Stimulated activated CD8-positive, alpha-beta memory T cell treated with anti-CD3 and anti-CD28 coated beads, Interleukin-12 subunit alpha, Interleukin-12 subunit beta, amount 100 ng/mL, for 24 hours (primary cell): ENCODE results near the gene BTRC.
"Not testable (repeated sequence)": the region's sequence is repeated elsewhere in the genome, so short reads cannot be mapped to it uniquely, and the experiment has no call there.

Source experiments
- DNase-seq: peaks from one replicate; pipeline ENCODE4 v3.0.0-alpha.2; 2020; ENCODE audit errors: extremely low read depth

BTRC gene

DNA sequence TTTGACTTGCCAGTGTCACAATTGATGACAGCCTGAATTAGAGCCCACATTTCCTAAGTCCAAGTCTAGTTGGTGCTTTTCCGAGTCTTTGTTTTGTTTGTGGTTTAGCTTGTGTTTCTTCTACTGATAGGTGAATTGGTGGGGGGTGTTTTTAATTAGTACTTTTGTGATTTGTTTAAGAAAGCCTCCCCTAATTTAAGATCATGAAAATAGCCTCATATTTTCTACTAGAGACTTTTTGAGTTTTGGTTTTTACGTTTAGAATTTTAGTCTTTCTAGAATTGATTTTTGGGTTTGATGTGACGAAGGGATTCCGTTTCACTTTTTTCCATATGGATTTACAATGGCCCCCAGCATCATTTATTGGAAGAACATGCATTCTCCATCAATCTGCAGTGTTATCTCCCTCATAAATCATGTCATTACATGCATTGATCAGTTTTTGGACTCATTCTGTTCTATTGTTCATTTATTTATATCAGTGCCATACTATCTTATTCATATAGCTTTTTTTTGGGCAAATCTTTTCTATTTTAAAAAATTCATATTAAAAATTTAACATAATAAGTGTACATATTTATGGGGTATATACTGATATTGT lies 32.8 kb downstream of the BTRC start:
- no peak for DNase-seq

DNA sequence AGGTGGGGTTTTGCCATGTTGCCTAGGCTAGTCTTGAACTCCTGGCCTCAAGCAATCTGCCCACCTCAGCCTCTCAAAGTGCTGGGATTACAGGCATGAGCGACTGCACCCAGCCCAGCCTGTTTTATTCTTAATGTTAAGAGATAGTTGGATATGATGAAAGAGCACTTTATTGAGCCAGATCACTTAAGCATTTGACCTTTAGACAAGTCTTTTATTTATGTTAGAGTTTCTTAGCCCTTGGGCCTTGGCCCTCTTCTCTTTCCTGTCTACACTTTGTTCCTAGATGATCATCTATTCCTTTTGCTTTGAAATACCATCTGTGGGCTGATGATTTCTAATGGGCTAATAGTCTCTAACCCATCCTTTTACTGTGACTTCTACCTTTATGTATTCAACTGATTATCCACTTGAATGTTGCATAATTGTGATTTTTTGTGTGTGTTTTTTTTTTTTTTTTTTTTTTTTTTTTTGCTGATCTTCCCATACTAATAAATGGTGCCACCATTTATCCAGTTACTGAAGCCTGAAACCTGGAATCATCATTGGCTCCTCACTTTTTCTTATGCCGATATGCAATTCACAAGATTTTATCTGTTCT lies 34.8 kb downstream of the BTRC start:
- no peak for DNase-seq

DNA sequence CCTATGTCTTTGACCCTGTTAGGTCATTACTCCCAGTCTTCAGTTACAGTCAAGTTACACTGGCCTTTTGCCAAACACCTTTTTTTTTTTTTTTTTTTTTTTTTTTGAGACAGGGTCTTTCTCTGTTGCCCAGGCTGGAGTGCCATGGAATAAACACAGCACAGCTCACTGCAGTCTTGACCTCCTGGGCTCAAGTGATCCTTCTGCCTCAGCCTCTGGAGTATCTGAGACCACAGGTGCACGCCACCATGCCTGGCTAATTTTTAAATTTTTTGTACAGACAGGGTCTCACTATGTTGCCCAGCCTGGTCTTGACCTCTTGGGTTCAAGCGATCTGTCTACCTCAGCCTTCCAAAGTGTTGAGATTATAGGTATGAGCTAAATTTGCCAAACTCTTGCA lies 35.6 kb downstream of the BTRC start:
- not testable (repeated sequence) for DNase-seq

DNA sequence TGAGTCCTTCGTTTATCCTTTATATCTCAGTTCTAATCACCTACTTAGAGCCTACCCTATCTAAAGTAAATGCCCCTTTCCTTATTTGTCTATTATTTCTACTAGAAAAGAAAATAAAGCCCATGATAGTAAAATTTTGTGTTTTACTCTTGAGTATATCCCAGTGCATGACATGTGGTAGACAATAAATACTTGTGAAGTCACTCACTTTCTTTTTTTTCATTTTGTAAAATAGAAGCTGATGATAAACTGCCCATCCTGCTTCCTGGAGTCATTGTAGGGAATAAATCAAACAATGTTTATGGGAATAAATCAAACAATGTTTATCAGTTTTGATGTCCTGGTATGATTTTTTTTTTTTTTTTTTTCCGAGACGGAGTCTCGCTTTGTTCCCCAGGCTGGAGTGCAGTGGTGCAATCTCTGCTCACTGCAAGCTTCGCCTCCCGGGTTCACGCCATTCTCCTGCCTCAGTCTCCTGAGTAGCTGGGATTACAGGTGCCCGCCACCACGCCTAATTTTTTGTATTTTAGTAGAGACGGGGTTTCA lies 36.1 kb downstream of the BTRC start:
- no peak for DNase-seq

DNA sequence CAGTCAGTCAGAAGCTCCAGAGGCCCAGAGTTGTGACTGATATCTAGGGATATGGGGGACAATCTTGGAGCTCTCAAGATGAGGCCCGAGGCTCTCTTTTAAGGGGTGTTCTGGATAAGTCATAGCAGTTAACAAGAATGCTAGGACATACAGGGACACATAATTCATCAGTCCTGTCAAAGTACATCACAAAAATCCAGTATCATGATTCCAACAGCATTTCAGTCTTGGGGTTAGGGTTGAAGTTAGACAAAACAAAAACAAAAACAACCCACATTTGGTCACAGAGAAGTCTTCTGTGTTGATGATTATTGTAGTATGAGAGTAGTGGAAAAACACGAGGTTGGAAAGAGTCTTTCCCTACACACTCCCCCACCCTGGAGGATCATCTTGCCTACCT lies 39.4 kb downstream of the BTRC start:
- no peak for DNase-seq

DNA sequence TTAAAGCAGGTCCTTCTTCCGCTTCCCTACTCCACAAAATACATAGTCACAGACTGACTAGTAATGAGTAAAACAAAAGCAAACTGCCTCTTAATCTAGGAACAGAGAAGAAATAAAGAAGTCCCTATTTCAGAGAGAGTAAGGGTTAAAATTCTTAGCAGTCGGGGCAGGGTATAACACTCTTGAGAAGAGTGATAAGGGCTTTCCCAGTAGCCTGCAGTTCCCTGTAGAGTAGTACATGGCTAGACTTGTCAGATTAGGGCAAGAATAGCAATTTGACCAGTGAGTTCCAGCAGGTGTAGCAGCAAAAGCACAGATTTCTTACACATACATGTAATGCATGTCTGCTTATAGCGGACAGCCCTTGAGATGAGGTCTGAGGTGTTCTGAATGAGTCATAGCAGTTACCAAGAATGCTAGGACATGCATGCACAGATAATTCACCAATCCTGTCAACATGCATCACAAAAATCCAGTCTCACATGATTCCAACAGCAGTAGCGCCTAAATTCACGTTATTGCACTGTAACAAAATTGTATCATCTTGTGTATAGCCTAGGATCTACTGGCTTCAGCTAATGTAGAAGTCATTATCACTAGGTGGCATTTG lies 40.7 kb downstream of the BTRC start:
- no peak for DNase-seq

DNA sequence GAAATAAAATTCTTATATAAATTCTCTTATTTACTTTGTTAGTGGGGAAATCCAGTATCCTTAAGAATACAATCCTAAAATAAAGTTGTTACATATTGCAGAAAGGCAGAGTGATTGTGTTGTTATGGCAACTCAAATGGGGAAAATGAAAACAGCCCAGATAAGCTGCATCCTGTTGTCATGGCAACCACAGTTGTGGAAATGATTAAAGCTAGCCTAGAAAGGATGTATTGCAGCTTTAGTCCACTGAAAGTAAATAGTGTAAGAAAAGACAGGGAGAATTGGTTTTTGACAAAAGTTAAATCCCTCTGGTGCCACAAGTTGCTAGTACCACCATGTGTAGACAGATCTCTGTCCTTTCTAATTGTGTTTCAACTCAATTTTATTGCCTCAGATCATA lies 43.2 kb downstream of the BTRC start:
- no peak for DNase-seq

DNA sequence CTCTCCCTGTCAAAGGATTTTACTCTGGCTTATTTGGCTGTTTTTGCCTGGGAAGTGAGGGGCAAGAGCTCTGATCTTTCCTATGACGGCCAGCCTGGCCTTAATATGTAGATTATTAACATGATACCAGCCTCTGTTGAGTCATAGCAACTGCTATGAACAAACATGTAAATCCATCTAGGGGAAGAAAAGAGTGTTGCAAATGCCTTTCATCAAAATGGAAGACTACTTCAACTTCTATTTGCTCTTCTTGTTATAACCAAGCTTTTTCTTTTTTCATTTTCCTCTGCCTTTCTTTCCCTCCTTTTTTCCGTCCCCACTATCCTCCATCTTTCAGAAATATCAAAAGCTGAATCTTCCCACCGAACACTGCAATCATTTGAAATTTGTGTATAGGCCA lies 46.6 kb downstream of the BTRC start:
- DNase-seq, result no peak

DNA sequence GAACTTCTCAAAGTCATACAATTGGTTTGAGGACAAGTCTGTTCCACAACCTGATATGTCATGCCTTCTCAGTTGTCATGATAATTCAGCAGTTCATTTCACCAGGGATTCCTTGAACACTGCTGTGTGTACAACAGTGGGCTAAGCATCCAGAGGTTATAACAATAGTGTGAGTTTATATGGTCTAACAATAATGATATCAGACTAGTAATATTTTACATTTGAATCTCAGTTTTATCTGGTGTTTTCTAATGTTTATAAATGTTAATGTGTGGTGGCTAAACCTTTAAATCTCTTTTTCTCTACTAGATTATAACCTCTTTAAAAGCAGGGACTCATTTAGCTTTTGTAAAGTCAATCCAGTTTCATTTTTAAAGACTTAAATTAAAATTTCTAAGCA lies 48.7 kb downstream of the BTRC start:
- DNase-seq, result no peak

DNA sequence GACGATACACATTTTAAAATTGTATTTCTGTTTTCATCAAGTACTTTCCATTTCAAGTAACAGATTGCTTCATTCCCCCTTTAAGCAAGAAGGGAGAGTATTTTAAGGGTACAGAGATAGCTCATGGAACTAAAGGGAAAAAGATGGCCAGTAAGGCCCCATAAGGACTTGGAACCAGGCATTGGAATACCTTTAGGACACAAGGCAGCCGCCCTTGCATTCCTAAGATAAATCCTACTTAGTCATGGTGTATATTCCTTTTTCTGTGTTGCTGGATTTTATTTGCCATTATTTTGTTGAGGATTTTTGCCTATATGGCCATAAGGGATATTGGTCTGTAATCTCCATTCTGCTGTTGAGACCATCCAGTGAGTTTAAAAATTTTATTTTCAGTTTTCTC lies 49.2 kb downstream of the BTRC start:
- DNase-seq, result no peak

DNA sequence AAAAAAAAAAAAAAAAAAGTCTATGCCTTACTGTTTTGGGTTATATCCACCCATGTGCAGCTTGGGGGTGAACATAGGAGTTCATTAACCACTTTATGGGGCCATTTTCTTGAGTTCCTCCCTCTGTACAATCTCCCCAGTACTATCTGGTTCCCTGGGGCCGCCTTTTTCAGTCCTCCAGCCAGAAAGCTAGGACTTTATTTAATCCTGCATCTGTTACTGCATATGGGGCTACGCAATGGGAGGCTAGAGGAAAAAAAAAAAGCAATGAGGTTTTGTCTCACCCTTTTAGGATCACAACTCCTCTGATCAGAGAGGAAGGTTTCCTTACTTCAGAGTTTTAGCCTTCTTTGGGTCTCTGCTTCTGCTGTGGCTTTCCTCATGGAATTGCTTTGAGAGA lies 51.0 kb downstream of the BTRC start:
- no peak for DNase-seq

DNA sequence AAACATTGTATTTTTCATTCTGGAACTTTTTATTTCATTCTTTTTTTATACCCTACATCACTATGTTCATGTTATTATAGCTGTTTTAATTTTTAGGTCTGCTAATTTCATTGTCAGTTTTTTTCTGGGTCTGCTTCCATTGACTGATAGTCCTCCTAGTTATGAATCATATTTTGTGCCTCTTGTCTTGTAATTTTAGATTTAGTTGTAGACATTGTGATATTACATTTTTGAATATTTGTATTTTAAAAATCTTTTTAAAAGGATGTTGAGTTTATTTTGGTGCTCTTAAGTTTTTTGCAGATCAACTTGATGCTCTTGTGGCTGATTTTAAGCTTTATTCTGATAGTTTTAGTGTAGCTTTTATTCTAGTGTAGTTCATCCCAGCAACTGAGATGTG lies 57.6 kb downstream of the BTRC start:
- DNase-seq, result no peak

DNA sequence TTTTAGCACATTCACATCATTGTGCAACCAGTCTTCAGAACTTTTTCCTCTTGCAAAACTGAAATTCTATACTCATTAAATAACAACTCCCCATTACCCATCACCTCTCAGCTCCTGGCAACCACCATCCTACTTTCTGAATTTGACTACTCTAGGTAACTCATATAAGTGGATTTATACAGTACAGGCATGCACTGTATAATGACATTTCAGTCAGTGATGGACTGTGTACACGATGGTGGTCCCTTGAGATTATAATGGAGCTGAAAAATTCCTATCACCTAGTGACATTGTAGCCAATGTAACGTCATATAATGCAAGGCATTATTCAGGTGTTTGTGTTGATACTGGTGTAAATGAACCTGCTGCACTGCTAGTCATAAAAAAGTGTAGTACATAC lies 60.1 kb downstream of the BTRC start:
- no peak for DNase-seq

DNA sequence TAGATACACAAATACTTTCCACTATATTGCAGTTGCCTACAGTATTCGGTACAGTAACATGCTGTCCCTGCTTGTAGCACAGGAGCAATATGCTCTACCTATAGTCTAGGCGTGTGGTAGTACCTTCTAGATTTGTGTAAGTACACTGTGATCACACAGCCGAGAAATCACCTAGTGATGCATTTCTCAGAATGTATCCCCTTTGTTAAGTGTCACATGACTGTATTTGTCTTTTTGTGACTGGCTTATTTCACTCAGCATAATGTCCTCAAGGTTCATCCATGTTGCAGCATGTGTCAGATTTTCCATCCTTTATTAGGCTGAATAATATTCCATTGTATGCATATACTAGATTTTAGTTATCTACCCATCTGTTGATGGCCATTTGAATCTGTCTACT lies 61.9 kb downstream of the BTRC start:
- no peak for DNase-seq

DNA sequence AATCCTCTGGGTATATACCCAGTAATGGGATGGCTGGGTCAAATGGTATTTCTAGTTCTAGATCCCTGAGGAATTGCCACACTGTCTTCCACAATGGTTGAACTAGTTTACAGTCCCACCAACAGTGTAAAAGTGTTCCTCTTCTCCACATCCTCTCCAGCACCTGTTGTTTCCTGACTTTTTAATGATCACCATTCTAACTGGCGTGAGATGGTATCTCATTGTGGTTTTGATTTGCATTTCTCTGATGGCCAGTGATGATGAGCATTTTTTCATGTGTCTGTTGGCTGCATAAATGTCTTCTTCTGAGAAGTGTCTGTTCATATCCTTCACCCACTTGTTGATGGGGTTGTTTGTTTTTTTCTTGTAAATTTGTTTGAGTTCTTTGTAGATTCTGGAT lies 68.0 kb downstream of the BTRC start:
- DNase-seq, result not testable (repeated sequence)

DNA sequence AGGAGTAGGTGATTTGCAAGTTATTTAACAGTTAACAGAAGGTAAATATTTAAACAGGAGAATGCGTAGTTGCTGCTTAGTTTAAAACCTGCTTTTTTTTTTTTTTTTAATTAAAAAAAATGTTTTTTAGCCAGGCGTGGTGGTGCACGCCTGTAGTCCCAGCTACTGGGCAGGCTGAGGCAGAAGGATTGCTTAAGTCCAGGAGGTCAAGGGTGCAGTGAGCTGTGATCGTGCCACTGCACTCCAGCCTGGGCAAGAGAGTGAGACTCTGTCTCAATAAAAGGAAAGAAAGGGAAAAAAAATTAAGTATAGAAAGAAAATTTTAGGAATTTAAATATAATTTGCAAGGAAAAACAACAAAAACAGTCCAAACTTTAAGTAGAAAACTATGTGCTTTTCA lies 71.6 kb downstream of the BTRC start:
- DNase-seq, result no peak

DNA sequence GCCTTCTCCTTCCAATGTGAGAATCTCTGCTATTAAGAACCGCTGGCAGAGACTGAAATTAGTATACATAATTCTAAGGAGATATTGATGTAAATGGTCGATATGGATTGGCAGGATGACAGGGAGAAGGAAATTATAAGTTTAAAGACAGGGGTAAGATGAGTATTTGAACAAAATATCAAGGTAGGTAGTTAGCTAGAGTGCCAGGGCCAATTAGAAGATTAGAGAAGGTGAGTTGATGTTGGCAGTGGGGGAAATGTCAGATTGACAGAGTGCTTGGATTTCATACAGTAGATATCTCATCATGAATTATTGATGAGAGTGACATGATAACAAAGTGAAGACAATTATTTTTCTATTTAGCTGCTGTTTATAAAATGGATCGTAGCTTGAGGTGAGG lies 74.1 kb downstream of the BTRC start:
- no peak for DNase-seq

DNA sequence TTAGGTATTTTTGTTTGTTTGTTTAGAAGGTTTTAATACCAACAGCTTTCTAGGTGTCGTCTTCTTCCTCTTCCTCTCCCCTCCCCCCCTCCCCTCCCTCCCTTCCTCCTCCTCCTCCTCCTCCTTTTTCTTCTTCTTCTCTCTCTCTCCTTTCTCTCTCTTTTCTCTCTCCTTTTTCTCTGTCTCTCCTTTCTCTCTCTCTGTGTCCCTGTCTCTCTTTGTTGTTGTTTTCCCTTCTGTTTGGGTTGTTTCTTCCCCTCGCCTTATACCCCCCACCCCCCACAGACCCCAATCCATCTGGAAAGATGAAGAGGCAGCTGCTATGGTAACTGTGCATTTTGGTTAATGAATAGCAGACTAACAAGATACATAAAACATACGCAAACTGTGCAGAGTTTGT lies 75.5 kb downstream of the BTRC start:
- DNase-seq, result no peak

DNA sequence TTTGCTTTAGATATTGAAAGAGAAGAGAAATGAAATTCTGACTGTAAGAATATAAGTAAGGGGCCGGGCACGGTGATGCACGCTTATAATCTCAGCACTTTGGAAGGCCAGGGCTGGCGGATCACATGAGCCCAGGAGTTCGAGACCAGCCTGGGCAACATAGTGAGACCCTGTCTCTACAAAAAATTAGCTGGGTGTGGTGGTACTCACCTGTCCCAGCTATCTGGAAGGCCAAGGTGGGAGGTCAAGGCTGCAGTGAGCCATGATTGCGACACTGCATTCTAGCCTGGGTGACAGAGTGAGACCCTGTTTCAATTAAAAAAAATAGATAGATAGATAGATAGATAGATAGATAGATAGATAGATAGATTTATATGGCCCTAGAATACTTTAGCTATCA lies 82.3 kb downstream of the BTRC start:
- DNase-seq, result no peak

DNA sequence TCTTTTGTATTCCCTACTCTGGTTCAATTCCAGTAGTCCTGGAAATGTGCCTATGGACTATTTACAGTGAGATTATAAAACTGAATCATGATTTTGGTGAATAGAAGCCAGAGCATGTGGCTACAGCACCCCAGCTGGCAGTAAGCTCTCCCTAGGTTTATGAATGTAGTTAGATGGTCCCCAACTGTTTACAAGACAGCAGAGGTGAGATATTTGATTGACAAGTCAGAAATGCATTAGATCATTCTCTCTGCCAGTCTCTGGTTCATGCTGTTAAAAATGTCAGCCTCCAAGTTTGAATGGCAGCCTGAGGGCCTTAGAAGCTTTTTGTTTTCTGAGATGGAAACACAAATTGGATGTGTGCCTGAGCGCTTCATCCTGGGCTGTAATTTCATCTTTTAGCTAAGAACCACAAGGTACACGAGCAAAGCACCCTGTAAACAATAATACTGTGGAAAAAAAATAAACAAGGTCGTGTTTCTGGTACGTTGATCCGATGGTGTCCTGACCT lies 85.0 kb downstream of the BTRC start:
- no peak for DNase-seq

DNA sequence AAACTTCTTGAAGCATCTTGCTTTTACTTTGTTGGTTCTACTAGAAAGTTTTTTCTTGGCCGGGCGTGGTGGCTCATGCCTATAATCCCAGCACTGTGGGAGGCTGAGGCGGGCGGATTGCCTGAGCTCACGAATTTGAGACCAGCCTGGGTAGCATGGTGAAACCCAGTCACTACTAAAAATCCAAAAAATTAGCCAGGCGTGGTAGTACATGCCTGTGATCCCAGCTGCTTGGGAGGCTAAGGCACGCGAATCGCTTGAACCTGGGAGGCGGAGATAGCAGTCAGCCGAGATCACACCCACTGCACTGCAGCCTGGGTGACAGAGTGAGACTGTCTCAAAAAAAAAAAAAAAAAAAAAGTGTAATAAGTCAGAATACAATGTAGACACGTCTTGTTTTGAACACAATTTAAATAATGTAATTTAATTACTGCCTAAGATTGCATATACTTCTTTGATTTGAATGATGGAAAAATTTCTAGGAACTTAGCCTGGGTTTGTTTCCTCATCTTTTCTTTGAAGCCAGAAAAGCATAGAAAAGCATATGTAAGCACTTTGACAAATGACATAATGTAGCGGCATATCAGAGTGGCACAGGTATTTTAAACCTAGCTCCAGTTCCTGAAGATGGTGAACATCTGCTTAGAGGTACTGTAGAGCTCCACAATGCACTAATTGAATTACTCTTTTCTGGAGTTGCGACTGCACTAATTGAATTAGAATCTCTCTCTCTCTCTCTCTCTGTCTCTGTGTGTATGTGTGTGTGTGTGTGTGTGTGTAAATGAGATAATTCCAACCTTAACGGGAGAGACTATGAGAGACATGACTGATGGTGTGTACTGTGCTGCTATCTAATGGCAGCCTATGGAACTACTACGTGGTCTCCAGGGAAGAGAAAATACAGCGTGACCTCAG lies 87.8 kb downstream of the BTRC start:
- DNase-seq, result no peak

DNA sequence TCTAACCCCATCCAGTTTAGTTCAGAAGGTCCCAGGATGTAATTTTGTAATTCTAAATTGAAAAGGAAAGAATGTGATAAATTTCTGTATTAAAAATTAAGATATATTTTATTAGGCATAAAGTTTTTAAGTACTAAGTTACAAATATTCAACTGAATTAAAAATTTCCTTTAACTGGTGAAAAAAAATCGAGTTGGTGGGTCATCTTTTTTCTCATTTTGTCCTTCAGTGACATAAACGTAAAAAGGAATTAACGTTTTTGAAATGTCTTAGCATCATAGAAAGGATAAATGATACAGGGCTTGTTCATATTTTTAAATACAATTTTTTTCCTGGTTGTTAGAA lies 88.5 kb downstream of the BTRC start:
- no peak for DNase-seq
